HG02623 (cell line): ENCODE data around the gene RAPGEF2.
A peak's percentile ranks its signal among the peaks of the same experiment; 100 is the strongest.

Experiments used
- ATAC-seq: cut with Tn5 transposase; IDR thresholded peaks from one replicate; pipeline ENCODE4 v1.9.1; 2021; ENCODE audit warnings: moderate library complexity; ENCODE audit not compliant: unreplicated experiment

RAPGEF2 gene

DNA sequence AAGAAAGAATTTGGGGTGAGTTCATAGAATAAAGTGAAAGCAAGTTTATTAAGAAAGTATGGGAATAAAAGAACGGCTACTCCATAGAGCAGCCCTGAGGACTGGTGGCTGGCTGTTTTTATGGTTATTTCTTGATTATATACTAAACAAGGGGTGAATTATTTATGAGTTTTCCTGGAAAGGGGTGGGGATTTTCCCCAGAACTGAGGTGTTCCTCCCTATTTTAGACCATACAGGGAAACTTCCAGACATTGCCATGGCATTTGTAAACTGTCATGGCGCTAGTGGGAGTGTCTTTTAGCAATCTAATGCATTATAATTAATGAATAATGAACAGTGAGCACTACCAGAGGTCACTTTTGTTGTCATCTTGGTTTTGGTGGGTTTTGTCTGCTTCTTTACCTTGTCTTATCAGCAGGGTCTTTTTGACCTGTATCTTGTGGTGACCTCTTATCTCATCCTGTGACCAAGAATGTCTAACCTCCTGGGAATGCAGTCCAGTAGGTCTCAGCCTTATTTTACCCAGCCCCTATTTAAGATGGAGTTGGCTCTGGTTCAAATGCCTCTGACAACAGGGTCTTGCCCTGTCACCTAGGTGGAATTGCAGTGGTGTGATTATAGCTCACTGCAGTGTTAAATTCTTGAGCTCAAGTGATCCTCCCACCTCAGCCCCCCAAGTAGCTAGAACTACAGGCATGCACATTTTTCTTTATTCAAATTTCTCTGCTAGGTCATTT lies 27.1 kb downstream of the RAPGEF2 start:
- no peak for ATAC-seq

DNA sequence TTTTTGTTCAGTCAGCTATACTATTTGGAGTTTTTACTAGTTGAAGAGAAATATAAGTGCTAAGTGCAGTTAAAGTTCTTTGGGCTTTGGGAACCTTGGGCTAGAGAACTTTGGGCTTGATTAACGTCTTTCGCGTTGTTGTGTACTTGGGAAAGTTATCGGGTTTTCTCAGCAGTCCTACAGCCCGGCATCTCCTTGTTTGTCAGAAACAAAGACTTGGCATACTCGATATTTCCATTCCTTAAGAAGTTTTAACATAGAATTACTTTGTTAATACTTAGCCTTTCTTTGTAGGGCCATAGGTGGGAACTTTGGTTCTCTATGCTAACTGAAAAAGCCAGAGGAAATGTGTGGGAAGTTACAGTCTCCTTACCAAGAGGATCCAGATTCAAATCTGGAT lies 28.7 kb downstream of the RAPGEF2 start:
- ATAC-seq: no peak

DNA sequence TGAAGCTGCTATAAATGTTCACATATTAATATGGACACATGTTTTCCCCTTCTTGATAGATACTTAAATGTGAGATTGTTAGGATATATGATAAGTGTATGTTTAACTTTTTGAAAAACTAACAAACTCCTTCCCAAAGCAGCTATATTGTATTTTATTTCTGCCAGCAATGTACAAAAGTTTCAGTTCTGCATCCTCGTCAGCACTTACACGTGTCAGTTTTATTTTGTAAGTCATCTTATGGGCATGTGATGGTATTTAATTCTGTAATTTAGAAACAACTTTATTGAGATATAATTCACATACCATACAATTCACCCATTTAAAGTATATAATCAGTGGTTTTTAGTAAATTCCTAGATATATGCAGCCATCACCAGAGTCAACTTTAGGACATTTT lies 31.6 kb downstream of the RAPGEF2 start:
- ATAC-seq: no peak

DNA sequence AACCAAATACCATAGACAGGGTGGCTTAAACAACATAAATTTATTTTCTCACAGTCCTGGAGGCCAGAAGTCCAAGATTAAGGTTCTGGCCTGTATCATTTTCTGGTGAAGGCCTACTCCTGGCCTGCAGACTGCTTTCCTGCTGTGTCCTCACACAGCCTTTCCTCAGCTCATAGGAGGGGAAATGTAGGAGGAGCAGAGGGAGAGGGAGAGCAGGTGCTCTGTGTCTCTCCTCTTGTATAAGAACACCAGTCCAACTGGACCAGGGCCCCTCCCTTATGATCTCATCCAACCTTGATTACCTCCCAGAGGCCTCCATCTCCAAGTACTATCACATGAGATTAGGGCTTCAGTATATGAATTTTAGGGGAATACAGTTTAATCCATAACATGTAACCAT lies 34.3 kb downstream of the RAPGEF2 start:
- ATAC-seq: no peak

DNA sequence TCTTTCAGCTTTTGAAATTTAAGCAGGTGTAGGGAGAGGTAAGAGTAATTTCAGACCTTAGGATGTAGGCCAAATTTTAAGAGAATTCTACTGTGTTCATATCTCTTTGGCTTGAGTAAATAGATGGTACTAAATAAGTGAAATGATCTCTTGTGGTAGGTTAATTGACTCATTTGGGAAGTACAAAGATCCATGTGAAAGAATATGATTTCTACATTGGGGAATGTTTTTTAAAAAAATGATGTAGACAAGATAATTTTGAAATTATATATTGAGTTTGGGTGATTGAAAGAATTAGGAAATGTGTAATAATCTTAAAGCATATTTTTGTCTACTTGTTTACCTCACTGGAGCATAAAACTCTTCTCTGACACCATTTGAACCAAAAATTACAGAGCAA lies 35.6 kb downstream of the RAPGEF2 start:
- ATAC-seq: no peak

DNA sequence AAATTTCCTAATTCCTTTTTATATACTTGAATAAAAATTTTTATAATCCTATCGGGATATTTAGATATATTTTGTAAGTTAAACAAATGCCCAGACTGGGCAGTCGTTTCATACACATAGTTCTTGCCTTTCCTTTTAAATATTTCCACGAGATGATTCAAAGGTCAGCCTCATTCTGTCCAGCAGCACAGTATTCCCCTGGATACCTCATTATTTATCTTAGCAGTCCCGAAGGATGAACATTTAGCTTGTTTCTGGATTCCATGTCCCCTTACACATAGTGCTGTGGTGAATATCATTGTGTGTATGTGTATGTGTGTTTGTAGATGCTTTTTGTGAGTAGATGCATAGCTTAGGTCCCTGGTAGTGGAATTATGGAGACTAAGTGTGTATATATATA lies 38.3 kb downstream of the RAPGEF2 start:
- ATAC-seq: no peak

DNA sequence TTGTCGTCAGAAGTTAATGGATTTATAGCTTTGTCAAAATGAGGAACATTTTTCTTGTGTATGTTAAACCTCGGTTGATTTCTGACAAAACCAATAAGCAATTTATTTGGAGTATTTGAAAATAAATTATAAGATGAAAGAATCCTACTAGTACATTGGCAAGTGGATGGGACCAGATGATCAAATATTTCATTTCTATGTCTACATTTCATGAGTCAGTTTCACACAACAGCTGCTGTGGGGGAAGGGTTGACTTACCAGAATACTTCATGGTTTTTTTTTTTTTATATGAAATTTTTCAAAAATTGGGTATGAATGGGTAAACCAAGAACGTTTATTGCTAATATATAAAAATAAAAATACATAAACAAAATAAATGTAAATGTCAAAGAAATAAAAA lies 39.4 kb downstream of the RAPGEF2 start:
- no peak for ATAC-seq

DNA sequence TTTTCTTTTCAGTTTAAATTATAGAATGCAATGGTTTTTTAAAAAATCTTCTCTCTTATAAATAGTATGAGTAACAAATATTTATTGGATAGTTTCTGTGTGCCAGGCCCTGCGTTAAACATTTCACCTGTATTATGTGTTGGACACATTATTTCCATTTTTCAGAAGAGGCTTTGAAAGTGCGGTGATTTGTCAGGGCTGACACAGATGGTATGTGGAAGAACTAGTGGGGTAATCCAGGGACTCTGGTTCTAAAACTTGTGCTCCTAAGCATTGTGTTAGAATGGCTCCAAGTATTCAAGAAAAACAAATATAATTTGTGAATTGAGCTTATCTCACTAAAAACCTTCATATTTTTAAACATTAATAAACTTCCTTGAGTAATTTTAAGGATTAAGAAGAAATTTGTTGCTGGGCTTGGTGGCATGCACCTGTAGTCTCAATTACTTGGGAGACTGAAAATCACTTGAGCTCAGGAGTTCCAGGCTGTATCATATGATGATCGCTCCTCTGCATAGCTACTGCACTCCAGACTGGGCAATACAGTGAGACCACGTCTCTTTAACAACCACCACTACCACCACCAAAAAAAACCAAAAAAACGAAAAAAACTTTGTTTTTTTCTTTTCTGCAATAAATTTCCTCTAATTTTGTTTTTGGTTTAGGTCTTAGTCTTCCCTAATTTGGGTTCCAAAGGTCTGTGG lies 40.0 kb downstream of the RAPGEF2 start:
- ATAC-seq: no peak

DNA sequence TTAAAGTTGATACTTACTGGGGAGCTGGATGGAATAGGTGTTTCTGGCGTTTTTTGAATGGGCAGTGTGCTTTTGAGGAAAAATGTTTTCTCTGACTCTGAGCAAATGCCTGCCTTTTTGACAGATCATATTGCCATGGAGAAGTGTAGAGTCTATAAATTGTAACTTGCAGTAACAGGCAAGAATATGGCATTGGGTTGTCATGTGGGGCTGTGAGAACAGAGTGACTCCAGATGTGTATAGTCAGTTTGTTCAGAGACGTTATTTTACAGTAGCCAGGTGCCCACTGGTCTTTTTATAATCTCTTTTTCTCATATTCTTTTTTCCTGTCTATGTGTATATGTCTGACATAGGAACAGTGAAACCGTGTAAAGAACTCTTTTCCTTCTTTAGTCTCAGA lies 40.8 kb downstream of the RAPGEF2 start:
- no peak for ATAC-seq

DNA sequence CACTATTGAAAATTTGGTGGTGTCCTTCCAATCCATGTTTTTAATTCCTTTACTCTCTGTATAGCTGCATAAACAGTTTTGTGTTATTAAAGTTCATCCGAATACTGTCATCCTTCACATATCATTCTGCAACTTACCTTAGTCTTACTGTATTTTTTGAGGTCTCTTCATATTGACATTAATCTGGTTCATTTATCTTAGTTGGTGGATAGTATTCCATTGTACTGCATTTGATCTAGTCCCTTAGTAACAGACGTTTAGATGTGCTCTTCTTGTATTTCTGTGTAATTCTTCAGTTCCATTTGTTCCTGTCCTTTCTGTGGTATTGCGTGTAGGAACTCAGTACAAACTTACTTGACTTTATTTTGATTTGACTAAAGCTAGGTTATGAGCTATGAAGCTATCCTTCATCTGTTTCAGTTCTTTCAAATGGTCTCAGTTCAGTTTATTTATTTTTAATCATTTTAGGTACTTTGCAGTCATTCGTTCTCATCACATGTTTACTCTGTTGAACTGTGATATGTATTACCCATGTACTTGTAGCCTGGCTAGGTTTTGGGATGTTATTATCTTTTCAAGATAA lies 41.3 kb downstream of the RAPGEF2 start:
- ATAC-seq: no peak

DNA sequence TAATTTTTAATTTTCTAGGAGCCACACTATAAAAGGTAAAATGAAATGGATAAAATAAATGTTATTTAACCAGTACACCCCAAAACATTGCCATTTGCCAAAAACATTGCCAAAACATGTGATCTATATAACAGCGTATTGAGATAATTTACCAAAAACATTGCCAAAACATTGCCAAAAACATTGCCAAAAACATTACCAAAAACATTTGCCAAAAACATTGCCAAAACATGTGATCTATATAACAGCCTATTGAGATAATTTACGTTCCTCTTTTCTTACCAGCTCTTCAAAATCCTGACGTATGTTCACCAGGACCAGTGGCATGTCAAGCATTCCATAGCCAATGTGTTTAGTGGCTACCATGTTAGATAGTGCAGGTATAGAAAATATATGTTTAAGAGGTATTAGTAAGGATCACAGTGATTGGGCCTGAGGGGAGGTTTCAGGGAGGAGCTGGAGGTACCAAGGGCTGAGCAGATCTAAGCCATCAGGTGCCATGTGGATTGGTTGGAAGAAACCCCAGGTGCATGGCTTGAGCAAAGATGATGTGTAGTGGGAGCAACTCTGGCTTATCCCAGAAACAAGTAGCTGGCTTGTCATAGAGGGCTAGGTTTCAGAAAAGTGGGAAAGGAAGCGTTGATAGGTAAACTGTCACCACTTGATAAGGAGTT lies 42.6 kb downstream of the RAPGEF2 start:
- ATAC-seq: no peak

DNA sequence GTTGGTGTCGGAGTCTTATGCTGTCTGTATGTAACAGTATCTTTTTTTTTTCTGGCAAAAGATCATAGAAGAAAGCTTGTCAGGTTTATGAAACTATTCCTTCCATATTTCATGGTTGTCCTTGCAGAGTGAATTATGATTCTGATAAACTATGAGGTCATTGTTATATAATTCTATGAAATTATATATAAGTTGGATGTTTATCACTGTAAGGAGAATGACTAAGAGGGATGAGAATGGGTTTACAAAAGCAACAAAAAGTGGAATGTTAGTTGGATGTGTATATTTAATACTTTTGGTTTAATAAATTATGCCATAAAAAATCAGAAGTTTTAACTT lies 43.1 kb downstream of the RAPGEF2 start:
- no peak for ATAC-seq

DNA sequence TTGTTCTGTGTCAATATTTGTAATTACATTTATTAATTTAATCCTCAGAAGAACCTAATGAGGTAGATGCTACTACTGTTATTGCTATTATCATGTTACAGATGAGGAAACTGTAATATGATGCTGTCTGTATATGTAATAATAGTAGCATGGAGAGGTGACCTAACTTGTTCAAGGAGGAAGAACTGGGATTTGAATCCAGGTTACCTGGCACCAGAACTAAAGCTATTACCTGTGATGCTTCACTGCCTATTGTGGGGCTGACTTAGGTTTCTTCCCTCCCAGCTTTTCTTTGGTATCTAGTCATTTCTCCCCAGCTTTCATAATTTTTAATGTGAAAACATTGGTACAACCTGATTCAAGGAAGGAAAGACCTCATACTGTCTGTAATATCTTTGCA lies 43.6 kb downstream of the RAPGEF2 start:
- ATAC-seq: no peak

DNA sequence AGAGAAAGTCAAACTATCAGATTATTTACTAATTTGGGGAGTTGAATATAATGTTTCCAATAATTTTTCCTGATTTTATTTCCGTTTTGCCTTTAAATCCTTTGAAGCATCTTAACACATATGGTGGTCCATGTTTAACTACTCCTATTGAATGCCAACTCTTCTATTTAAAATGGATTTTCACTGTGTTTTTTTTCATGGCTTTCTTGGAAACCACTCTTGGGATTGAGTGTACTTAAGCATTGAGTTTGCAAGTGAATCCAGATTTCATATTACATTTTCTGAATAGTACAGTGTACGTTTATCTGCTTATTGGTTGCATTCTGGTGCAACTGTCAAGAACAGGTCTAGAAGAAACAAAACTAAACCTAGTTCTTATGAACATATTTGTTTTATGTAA lies 45.6 kb downstream of the RAPGEF2 start:
- no peak for ATAC-seq

DNA sequence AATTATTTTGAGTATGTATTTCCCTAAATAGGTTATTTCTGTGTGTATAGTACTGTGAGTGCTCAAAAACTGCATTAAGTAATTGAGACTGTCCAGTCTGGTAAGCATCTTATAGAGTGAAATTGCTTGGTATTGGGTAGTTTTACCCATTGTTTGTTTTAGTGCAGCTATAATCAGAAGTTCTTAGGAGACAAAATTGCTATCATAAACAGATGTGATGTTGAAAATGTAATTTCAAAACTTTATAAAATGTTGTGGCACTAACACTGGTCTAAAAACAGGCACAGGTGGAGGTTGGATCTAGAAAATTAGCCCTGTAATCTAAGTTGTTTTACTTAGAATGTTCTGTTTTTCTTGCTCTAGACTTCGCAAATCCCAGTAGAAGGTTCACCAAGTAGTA lies 46.8 kb downstream of the RAPGEF2 start:
- no peak for ATAC-seq

DNA sequence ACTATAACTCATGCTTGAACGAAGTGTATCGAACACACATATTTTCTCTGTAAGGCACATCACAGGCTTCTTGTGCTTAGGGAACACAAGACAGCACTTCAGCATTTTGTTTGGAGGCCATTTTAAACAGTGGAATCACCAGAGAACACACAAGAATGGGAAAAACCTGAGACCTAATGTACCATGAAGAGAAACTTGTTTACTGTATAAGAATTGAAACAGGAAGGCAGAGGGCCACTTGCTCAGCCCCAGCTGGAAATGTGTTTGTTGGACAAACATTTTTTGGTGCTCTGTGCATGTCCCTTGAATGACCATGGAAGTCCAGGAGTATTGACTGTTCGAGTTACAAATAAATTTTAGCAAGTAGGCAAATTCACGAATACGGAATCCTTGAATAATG lies 47.5 kb downstream of the RAPGEF2 start:
- ATAC-seq: no peak

DNA sequence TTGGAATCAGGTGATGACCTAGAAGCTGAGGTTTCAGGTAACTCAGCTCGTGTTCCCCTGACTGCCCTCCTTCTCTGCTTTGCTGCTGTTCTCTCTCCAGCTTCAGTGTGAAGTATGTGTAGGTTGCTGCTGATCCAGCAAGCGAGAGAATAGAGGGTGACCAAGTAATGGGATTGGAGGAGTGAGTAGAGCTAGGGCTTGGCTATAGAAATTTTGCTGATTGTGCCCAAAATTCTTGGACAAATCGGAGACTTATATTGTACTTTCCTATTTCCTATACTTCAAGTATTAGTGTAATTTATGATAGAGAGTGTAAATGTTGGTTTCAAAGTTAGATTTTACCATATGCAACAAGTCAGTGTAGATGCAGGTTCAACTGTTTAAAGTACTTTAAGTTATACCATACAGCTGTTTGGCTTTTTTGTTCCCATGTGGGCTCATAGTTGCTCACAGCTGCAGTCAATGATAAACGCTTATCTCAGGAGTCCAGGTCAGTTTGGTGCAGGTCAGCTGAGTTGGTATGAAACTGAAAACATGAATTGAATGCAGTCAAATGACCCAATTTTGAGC lies 48.0 kb downstream of the RAPGEF2 start:
- ATAC-seq: peak; percentile 44

DNA sequence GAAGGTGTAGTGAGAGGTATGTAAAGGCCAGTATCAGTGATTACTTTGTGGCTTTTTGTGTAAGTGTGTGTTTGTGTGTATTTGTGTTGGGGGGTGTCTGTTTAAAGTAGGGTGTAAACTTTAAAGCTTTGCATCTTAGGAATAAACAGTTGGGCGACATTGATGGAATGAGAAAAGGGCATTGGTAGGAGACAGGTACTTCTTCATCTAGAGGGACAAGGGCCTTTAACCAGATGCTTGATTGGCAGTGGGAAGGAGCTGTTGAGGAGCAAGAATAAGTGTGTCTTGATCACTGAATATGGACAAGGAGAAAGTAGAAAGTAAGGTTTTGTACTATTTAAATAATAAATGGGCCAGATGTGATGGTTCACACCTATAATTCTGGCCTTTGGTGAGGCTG lies 48.8 kb downstream of the RAPGEF2 start:
- no peak for ATAC-seq

DNA sequence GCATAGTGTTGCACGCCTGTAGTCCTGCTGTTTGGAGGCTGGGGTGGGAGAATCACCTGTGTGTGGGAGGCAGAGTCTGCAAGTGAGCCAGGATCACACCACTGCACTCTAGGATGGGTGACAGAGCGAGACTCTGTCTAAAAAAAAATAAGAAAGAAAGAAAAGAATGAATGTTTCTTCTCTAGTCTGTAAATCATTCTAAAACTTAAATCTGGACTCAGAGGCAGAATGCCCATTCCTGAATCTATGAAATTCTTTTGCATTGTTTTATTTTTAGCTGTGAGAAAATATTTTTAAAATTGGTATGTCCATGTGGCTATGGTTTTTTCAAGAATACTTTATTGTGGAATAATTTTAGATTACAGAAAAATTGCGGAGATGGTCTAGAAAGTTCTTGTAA lies 49.3 kb downstream of the RAPGEF2 start:
- no peak for ATAC-seq

DNA sequence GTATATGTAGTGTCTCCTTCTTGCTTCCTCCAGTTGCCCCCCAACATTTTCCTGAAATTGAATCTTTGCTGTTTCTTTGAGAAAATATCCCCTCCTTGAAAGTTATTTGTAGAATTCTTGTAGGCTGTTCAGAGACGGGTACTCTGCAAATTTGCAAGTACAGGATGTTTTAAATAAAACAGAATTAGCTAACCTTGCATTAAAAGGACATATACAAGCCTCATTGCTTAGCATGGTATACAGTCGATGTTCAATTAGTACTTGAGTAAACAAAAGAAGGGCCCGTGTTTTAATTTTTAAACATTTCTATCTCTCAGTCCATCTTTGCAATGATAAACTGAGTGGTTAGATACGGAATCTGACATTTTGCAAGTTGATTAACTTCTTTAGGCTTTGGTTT lies 50.8 kb downstream of the RAPGEF2 start:
- ATAC-seq: no peak

DNA sequence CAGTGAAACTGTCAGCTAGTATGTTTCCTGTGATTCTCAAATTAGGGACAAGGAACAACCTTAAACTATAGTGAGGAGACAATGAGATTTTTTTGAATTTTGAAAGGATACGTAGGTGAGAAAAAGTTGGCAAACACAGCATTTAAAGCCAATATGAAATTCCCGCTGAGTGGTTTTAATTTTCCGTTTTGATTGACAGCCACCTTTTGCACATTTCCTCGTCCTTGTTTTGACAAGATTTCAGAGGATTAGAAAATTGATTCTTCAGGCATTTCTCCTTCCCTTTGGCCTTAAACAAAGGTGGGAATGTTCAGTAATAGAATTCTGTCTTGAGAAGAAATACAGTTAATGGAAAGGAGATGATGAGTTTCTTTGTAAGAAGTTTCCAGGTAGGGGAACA lies 52.2 kb downstream of the RAPGEF2 start:
- ATAC-seq: no peak
